Ovary (tissue), 3 donors: Measurements from ENCODE around the gene GNAI2.

Experiments used
- EP300 ChIP-seq: sonication (generic); formaldehyde crosslinking; IDR thresholded peaks from one replicate; pipeline ENCODE4 v1.6.1; 2017; ENCODE audit warnings: antibody characterized with exemption
- TF ChIP-seq, protein P1 (sequence below), 3 donors: fragments of 450-650 bp in 2 of 3; fragments of 200-600 bp in 1 of 3; IDR thresholded peaks; one replicate each; pipeline versions ENCODE4 v1.5.1 to v1.8.0; 2016 to 2022; ENCODE audit warnings: antibody characterized with exemption in 3 of 3, mild to moderate bottlenecking in 1 of 3
- donor health status: DM: no; HTN: no; CAD: no.

DNA sequence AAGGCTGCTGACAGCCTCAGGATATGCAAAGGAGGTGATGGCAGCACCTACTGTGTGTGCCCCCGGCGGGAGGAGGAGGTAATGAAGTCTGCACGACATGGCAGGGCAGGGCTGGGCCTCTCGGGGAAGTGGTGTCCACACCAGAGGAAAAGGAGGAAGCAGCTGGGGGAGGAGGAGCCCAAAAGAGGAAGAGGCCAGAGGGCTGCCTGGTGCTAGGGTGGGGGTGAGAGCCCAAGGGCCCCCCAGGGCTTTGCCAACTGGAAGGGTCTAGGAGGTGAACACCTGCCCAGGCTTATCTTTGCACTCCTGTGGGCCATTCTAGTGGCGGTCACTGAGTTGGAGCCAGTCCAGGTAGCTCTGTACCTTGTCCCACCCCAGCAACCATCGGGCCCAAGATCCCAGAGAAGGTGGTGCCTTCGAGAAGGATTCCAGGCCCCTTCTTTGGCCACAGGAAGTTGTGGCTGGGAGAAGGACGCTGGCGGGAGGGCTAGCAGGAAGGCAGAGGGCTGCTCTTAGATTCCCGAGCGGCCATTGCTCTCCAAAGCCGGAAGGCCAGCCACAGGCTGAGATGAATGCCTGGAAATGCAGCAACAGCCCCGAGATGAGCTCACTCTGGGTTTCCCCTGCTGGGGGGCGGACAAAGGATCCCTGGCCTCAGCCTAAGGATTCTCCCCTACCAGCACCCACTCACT lies 7.0 kb downstream of the GNAI2 start:
- TF ChIP-seq, protein P1, sequence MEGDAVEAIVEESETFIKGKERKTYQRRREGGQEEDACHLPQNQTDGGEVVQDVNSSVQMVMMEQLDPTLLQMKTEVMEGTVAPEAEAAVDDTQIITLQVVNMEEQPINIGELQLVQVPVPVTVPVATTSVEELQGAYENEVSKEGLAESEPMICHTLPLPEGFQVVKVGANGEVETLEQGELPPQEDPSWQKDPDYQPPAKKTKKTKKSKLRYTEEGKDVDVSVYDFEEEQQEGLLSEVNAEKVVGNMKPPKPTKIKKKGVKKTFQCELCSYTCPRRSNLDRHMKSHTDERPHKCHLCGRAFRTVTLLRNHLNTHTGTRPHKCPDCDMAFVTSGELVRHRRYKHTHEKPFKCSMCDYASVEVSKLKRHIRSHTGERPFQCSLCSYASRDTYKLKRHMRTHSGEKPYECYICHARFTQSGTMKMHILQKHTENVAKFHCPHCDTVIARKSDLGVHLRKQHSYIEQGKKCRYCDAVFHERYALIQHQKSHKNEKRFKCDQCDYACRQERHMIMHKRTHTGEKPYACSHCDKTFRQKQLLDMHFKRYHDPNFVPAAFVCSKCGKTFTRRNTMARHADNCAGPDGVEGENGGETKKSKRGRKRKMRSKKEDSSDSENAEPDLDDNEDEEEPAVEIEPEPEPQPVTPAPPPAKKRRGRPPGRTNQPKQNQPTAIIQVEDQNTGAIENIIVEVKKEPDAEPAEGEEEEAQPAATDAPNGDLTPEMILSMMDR (IDR thresholded peaks at IDR 0.05): no peak
- TF ChIP-seq EP300: no peak
